Inflammatory macrophage treated with lipopolysaccharide for 1 hour (primary cell): ENCODE results near the gene LLGL2.
"Not testable (repeated sequence)": the region's sequence is repeated elsewhere in the genome, so short reads cannot be mapped to it uniquely, and the experiment has no call there.

Experiments
- DNase-seq, 2 donors: peaks; one replicate each; pipeline ENCODE4 v3.0.0-alpha.2; 2020 to 2022

The LLGL2 gene

DNA sequence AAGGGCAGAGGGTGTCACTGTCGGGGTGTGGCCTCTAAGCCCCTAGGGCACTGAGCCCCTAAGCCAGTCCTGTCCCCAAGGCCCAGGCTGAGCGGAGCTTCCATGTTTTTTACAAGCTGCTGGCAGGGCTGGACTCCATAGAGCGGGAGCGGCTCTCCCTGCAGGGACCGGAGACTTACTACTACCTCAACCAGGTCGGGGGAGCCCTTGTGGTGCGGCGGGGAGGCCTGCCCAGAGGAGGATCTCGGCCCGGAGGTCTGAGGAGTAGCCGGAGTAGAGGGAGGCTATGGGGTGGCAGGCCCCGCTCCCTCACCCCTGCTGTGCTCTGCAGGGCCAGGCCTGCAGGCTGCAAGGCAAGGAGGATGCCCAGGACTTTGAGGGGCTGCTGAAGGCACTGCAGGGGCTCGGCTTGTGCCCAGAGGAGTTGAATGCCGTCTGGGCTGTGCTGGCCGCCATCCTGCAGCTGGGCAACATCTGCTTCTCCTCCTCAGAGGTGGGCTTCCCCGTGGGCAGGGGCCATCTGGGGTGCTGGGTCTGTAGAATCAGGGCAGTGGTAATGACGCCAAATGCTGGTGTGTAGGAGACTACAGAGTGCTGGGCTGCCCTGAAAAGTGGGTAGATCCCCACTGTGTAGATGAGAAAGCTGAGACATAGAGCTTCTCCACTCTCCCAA lies 67.0 kb downstream of the LLGL2 start:
- DNase-seq: no peak

DNA sequence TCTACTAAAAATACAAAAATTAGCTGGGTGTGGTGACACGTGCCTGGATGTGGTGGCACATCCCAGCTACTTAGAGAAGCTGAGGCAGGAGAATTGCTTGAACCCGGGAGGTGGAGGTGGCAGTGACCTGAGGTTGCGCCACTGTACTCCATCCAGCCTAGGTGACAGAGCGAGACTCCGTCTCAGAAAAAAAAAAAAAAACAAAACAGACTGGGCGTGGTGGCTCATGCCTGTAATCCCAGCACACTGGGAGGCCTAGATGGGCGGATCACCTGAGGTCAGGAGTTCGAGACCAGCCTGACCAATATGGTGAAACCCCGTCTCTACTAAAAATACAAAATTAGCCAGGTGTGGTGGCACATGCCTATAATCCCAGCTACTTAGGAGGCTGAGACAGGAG lies 67.9 kb downstream of the LLGL2 start:
- DNase-seq: not testable (repeated sequence)

DNA sequence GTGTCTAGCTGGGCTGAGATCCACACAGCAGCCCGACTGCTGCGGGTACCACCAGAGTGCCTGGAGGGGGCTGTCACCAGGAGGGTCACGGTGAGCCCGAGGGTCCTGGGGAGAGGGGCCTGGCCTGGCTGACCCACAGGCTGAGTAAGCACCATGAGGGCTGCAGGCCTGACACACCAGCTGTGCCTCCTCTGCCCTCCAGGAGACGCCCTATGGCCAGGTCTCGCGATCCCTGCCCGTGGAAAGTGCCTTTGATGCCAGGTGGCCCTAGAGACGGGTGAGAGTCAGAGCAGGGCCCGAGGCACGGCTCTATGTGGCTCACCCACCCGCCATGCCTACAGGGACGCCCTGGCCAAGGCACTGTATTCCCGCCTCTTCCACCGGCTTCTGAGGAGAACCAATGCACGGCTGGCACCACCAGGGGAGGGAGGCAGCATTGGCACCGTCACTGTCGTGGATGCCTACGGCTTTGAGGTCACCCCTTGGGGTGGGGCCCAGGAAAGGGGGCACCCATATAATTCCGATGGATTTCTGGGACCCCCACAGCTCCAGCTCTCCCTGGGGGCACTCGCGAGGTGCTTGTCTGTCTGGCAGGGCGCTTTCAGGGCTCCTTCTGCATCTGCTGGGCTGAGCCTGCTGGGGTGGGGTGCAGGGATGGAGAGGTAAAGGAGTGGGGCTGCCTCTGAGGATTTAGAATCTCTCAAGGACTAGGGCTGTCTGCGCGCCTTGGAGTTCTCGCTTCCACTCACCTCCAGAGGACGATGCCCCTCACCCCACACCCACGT lies 69.2 kb downstream of the LLGL2 start:
- DNase-seq: no peak

DNA sequence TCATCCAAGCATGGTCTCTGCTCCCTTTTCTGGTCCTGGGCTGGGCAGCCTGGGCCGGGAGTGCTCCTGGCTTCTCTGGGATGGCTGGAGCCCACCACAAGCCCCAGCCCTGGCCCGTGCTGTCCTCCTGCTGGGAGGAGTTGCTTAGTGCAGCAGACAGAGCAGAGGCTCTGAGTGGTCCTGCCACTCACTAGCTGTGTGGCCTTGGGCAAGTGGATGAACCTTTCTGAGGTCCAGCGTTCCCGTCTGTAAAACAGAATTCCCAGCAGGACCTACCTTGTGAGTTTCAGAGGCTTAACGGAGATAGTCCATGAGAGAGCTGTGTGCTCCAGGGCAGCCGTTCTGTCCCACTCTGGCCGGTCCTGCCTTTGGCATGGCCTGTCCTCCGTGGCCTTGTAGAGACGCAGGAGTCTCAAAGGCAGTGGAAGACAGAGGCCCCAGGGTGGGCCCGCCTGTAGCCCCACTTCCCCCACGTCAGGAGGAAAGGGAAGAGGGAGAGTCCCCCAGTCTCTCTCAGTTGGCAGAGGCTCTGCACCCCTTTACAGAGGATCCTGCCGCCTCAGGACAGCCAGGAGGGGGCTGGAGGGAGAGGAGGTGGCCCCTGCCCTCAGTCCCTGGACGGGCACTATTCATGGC lies 69.9 kb downstream of the LLGL2 start:
- DNase-seq: no peak

DNA sequence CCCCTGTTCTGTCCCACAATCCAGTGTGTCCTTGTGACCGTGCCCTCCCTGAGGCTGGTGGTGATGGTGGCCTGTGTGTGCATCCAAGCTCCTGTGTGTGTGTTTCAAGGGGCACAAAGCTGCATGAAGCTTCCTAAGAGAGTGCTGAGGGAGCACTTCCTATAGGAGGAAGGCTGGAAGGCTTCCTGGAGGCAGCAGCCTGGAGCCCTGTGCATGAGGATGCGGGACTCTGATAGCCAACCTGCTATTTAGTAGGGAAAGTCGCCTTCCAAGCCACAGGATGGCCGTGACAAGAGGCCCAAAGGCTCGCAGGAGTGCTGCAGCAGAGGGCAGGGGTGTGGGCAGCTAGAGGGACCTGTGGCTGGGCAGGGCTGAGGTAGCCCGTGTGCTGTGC lies 70.4 kb downstream of the LLGL2 start:
- DNase-seq: no peak

DNA sequence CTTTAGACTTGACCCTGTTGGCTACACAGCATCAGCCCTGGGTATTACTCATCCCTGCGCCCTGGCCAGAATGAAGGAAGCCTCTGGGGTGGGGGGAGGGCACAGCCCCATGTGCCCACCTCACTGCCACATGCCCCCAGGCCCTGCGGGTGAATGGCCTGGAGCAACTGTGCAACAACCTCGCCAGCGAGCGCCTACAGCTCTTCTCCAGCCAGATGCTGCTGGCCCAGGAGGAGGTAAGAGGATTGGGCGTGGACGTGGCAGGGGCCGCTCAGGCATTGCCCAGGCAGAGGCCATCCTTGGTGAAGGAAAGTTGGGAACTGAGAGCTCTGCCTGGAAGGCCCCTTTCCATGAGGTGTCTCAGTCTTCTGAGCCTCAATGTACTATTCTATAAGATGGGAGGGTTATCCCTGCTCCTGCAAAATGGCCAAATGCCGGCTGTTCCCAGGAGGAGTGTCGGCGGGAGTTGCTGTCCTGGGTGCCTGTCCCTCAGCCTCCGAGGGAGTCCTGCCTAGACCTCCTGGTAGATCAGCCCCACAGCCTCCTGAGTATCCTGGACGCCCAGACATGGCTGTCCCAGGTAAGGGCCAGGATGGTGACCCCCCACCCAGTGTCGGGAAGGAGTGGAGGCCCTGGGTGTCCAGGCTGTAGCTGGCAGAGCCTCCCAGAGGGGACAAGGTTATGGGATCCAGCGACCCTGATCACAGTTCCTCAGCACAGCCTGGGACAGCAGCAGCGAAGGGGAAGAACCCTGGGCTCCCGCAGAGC lies 71.0 kb downstream of the LLGL2 start:
- DNase-seq: no peak

DNA sequence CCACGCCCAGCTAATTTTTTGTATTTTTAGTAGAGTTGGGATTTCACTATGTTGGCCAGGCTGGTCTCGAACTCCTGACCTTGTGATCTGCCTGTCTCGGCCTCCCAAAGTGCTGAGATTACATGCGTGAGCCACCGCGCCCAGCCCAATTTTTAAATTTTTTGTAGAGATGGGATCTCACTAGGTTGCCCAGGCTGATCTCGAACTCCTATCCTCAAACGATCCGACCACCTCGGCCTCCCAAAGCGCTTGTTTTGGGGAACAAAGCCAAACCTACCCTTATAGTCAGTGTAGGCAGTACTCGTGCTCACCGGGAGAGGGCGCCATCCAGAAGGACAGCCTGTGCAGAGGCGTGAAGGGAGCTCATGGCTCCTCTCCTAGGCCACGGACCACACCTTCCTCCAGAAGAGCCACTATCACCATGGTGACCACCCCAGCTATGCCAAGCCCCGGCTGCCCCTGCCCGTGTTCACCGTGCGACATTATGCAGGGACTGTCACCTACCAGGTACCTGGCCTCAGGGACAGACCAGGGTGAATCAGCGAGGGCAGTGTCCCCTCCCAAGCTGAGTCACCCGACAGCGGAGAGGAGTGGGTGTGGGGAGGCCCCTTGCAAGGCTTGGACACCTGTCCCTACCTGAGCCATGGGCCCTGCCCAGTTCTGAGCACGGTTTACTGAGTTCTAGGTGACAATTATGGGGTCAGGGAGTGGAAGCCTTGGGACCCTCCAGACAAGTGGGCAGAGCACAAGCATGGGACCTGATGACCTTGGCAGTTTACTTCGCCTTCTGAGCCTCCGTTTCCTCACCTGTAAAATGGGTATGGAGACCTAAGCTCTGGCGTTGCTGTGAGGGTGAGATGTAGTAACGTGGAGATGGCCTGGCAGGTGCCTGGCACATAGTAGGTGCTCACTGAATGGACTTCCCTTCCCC lies 75.8 kb downstream of the LLGL2 start:
- DNase-seq: peak; percentile 28 to 69

DNA sequence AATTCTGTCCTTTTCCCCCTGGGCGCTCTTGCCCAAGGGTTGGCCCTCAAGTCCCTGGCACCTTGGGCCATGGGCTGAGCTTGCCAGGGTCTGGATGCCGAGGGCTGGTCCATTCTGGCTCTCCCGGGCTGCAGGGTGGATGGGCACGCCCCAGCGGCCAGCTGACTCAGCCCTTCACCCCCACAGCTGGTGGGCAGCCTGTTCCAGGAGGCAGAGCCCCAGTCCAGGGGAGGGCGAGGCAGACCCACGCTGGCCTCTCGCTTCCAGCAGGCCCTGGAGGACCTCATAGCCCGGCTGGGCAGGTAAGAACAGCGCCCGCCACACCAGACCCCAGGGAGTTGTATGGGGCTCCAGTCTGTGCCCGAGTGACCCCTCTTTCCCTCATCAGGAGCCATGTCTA lies 77.1 kb downstream of the LLGL2 start:
- no peak for DNase-seq

DNA sequence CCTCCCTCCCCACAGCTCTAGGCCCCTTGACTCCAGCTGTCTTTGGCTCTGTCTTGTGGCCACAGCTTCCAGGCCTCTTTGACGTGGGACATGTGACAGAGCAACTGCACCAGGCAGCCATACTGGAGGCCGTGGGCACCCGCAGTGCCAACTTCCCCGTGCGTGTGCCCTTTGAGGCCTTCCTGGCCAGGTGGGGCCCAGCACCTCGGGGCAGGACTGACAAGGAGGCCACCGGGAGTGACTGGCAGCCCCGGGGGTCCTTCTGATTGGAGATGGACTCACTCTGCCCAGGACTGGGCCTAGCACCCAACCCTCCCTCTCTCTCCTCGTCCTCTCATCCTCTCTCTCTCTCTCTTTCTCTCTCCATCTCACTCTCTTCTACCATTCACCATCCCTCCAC lies 77.6 kb downstream of the LLGL2 start:
- no peak for DNase-seq

DNA sequence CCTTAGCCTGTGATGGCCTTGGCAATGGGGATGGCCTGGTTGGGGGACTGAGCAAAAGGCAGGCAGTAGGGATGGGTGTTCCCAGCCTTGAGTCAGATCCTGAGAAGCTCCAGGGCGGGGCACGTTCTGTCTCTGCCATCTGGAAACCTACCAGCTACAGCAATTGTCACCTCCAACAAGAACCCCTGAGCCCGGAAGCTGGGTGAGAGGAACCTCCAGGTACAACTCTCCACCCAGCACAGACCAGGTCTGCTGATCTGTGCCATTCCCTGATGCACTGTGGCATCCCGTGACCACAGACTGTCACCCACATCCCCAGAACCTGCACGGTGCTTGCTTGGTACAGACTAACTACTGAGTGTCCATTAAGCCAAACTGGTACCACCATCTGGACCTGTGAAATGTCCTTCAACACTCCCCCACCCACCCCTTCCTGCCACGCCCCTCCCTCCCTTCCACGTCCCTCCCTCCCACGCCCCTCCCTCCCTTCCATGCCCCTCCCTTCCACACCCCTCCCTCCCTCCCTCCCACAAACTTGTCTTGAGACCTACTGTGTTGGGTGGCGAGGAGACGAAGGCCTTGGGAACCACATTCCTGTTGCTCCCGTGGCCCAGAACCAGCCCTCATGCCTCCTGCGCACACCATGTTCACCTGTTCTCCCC lies 78.7 kb downstream of the LLGL2 start:
- no peak for DNase-seq

DNA sequence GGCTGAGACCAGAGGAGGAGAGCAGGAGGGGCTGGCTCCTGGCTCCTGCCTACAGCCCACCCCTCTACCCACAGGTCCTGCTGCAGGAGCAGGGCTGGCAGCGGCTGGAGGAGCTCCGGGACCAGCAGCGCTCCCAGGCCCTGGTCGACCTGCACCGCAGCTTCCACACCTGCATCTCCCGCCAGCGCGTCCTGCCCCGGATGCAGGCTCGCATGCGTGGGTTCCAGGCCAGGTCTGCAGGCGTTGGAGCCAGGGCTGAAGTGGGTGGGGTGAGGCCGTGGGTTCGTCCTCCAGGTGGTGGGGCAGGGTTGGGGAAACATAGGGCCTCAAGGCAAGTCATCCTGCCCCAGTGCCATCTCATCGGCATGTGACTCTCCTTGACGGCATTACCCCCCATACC lies 80.3 kb downstream of the LLGL2 start:
- DNase-seq: no peak

DNA sequence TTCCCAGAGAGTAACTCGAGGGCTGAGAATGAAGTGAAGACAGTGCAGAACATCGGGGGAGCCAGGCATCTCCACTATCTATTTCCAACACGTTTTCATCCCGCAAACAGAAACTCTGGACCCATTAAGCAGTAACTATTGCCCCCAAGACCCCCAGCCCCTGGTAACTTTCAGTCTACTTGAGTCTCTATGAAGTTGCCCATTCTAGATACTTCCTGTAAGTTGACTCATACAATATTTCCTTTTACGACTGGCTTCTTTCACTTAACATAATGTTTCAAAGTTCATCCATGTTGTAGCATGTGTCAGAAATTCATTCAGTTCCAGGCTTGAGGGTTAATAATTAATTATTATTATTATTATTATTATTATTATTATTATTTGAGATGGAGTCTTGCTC lies 81.6 kb downstream of the LLGL2 start:
- no peak for DNase-seq

DNA sequence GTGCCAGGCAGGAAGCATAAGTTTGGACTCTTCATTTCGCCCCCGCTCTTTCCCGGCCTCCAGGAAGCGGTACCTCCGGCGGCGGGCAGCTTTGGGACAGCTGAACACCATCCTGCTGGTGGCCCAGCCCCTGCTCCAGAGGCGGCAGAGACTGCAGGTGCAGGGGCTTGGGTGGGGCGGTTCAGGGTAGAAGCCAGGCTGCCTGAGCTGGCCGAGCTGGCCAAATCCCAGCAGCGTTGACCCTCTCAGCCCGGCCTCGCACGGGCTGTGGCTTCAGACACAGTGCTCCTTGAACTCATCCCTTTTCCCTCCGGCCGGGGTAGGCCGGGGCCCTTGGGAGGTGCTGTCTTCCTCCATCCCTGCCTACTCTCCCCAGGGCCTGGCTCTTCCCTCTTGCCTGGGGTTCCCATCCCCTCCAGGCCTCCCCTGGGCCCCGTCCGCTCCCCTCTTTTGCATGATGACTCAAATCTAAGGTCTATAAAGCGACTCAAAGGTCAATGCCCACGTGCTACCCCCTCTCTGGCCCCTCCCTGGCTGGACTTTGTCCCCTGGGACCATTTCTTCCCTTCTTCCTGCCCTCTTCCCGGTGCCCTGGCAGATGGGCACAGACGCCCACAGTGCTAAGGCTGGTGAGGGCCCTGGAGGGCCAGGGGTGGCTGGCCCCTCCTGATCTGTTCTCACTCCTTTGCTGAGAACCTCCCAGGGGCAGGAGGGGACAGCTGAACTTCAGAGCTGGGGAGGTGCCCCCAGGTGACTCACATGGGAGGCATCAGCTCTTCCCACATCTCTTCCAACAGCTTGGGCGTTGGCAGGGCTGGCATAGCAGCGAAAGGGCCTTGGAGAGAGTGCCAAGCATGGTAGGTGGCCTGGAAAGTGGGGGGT lies 84.8 kb downstream of the LLGL2 start:
- DNase-seq: no peak

DNA sequence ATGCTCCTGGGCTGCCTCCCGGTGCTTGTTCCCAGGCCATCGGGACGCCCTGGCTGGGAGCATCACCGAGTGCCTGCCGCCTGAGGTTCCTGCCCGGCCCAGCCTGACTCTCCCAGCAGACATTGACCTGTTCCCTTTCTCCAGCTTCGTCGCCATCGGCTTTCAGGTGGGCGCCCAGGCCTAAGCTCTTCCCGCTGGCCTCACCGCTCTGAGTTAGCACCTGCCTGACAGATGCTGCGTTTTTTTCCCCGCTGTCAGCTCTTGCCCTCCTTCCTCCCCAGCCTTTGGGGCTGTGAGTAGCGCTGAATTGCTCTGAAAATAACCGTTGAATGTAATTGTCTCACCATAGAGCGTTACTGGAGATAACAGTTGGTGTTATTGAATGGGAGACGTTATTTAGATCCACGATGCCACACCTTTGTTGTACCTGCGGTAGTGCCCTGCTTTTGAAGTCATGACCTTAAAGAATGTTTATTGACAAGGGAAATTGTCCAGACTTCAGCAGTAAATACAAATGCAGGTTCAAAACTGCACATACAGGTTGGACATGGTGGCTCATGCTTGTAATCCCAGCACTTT lies 86.4 kb downstream of the LLGL2 start:
- DNase-seq: no peak

DNA sequence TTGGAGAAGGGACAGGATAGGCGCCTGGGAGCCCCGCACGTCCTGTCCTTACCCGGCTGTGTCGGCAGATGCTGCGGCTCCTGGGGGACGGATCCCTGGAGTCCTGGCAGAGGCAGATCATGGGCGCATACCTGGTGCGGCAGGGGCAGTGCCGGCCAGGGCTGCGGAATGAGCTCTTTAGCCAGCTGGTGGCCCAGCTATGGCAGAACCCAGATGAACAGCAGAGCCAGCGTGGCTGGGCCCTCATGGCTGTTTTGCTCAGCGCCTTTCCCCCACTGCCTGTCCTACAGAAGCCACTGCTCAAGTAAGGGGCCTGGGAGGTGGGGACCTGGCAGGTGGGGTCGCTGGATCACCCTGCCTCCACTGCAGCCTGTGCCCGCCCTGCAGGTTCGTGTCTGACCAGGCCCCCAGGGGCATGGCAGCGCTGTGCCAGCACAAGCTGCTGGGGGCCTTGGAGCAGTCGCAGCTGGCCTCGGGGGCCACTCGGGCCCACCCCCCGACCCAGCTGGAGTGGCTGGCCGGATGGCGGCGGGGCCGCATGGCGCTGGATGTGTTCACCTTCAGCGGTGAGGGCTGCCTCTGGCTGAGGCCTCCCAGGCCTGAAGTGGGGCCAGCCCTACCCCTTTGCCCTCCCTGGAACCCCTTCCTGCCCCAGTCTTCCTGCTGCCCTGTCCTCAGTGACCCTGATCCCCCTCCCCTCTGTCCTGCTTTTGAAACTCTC lies 87.6 kb downstream of the LLGL2 start:
- no peak for DNase-seq

DNA sequence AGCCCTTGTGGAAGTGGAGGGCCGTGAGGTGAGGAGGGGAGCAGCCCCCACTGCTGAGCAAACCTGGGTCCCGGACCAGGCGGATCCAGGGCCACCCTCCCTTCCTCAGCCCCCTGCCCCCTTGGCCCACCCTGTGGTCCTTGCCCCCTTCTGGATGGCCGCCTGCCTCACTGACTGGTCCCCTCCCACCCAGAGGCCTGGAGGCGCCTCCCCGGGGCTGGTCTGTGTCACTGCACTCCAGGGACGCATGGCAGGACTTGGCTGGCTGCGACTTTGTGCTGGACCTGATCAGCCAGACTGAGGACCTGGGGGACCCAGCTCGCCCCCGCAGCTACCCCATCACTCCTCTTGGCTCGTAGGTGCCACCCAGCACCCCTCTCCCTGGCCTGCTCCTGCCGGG lies 88.5 kb downstream of the LLGL2 start:
- no peak for DNase-seq

DNA sequence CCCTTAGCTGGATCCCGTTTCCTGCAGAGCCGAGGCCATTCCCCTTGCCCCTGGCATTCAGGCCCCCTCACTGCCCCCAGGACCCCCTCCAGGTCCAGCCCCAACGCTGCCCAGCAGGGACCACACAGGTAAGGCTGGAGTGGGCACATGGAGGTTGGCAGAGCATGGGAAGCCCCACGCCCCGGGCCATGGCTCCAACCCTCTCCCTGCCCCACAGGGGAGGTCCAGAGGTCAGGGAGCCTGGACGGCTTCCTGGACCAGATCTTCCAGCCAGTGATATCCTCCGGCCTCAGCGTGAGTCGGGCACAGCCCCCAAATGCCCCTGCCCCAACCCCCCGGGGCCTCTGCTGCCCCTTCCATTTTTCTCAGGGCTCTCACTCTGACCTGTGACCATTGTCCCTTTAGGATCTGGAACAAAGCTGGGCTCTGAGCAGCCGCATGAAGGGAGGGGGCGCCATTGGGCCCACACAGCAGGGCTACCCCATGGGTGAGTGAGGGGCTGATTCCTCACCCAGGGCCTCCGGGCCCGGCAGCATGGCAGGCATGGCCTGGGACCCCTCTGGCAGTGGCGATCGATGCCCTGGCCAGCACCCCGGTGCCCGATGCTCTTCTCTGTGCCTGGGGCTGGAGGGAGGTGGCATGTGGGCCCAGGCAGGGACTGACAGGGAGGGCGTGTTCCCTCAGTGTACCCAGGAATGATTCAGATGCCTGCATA lies 89.2 kb downstream of the LLGL2 start:
- no peak for DNase-seq

DNA sequence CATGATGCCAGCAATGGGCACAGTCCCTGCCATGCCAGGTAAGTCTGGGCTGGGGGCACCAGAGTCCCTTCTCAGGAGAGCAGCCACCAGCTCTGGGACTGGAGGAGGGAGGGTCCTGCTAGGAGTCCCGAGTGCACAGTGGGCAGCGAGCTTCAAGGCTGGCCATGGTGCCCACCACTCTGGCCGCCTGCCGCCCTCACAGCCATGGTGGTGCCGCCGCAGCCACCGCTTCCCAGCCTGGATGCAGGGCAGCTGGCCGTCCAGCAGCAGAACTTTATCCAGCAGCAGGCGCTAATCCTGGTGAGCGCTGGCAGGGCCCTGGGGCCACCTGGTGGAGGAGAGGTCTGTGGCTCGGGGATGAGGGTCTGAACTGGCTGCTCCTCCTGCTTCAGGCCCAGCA lies 89.8 kb downstream of the LLGL2 start:
- no peak for DNase-seq
